GM21526 (cell line): ENCODE measurements around the gene ROPN1.

Source experiments
- ATAC-seq: cut with Tn5 transposase; IDR thresholded peaks from one replicate; pipeline ENCODE4 v1.9.1; 2021; ENCODE audit warnings: moderate library complexity; ENCODE audit not compliant: unreplicated experiment, low FRiP score

Gene ROPN1

GRCh38 chr3:123951522-123952447 is 40.1 kb downstream of the ROPN1 start:
- no peak for ATAC-seq

- ATAC-seq, result no peak
Observed at GRCh38 chr3:123949641-123950040, 42.3 kb downstream of the ROPN1 start.

GRCh38 chr3:123948449-123948848 is 43.5 kb downstream of the ROPN1 start:
- ATAC-seq, result no peak

- no peak for ATAC-seq
Observed at GRCh38 chr3:123947482-123947881, 44.4 kb downstream of the ROPN1 start.

GRCh38 chr3:123941542-123941941 is 50.4 kb downstream of the ROPN1 start:
- ATAC-seq, result no peak

GRCh38 chr3:123941121-123941520 is 50.8 kb downstream of the ROPN1 start:
- ATAC-seq, result no peak

- no peak for ATAC-seq
Observed at GRCh38 chr3:123939706-123940105, 52.2 kb downstream of the ROPN1 start.

- ATAC-seq, result no peak
Observed at GRCh38 chr3:123936400-123936799, 55.5 kb downstream of the ROPN1 start.

- ATAC-seq, result no peak
Observed at GRCh38 chr3:123935830-123936229, 56.1 kb downstream of the ROPN1 start.

GRCh38 chr3:123934250-123934649 is 57.7 kb downstream of the ROPN1 start:
- ATAC-seq, result no peak

GRCh38 chr3:123930445-123930844 is 61.5 kb downstream of the ROPN1 start:
- no peak for ATAC-seq

GRCh38 chr3:123929325-123929724 is 62.6 kb downstream of the ROPN1 start:
- no peak for ATAC-seq

GRCh38 chr3:123926396-123926795 is 65.5 kb downstream of the ROPN1 start:
- ATAC-seq, result no peak

GRCh38 chr3:123920868-123921267 is 71.1 kb downstream of the ROPN1 start:
- no peak for ATAC-seq

- ATAC-seq, result no peak
Observed at GRCh38 chr3:123920383-123920782, 71.5 kb downstream of the ROPN1 start.

- ATAC-seq, result no peak
Observed at GRCh38 chr3:123919353-123919752, 72.6 kb downstream of the ROPN1 start.
